ENCODE measurements around the gene OR5AU1. TPM values are rescaled to one million over a fixed set of nuclear protein-coding genes. Genes with fewer than 3 reads are reported as not detected.
"Not testable (repeated sequence)": the region's sequence is repeated elsewhere in the genome, so short reads cannot be mapped to it uniquely, and the experiment has no call there.

The OR5AU1 gene
- total RNA-seq, 1 experiment from 2014 or later = not detected

DNA sequence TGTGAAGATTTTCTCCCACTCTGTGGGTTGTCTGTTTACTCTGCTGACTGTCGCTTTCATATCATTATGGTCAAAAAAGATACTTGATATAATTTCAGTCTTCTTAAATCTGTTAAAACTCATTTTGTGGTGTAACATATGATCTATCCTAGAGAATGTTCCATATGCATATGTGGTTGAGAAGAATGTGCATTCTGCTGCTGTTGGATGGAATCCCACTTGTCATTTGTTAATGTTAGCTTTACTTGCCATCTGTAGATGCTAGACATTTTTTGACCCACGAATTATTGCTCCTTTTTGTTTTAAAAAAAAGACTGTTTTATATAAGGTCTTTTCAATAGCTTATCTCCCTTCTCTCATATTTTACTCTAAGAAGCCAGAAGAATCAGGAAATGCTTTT lies 26.3 kb upstream of the OR5AU1 start:
- no peak for DNase-seq (ENCODE audit: extremely low read depth, low read depth)

DNA sequence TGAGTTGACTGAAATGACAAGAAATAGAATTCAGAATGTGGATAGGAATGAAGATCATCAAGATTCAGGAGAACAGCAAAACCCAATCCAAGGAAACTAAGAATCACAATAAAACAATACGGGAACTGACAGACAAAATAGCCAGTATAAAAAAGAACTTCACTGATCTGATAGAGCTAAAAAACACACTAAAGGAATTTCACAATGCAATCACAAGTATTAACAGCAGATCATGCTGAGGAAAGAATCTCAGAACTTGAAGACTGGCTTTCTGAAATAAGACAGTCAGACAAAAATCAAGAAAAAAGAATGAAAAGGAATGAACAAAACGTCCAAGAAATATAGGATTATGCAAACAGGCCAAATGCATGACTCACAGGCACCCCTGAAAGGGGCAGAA lies 15.3 kb upstream of the OR5AU1 start:
- DNase-seq (ENCODE audit: extremely low read depth, low read depth) = no peak

DNA sequence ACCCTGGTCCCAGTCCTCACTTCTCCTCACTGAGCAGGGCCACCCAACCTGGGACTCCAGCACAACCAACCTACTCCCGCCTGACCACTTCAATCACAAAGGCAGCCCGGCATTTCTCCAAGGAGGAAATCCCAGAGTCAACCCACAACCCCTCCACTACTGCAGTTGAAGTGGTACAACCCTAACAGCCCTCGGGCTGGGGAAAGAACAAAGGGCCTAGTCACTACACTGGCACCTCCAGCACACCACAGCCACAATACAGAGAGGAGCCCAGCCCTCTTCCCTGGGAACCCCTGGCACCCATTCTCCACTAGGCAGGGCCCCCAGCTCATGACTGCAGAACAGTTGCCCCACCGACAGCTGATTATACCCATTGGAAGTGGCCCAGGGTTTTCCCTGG lies 13.7 kb upstream of the OR5AU1 start:
- DNase-seq (ENCODE audit: extremely low read depth, low read depth) = no peak

DNA sequence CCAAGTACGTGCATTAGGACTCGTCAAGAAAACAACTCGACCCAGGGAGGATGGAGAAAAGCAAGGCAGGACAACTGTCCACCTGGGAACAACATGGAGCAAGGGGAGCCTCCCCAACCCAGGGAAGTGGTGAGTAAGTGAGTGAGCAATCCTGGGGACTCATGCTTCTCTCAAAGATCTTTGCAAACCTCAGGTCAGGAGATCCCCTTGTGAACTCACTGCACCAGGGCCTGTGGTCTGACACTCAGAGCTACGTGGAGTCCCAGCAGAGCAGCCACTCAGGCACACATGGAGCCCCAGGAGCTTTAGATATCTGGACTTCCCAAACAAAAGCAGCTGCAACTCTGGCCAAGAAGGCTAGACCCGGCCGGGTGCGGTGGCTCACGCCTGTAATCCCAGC lies 12.2 kb upstream of the OR5AU1 start:
- no peak for DNase-seq (ENCODE audit: extremely low read depth, low read depth)

DNA sequence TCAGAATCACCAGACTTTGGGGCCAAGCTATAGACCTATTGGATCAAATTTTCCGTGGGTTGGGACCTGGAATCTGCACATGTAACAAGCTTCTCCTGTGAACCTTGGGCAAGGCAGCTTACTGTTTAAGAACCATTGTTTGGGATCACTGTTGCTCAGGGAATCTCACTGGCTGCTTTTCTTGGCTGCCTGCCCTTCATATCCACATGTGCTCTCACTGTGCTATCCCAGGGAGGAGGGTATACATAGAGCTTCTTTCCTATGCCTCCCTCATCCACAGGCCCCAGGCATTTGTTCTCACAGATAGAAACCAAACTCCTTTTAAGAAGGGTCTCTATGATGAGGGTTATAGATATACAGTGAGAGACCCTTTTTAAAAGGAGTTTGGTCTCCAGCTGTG lies 9.8 kb upstream of the OR5AU1 start:
- DNase-seq (ENCODE audit: extremely low read depth, low read depth) = not testable (repeated sequence)

DNA sequence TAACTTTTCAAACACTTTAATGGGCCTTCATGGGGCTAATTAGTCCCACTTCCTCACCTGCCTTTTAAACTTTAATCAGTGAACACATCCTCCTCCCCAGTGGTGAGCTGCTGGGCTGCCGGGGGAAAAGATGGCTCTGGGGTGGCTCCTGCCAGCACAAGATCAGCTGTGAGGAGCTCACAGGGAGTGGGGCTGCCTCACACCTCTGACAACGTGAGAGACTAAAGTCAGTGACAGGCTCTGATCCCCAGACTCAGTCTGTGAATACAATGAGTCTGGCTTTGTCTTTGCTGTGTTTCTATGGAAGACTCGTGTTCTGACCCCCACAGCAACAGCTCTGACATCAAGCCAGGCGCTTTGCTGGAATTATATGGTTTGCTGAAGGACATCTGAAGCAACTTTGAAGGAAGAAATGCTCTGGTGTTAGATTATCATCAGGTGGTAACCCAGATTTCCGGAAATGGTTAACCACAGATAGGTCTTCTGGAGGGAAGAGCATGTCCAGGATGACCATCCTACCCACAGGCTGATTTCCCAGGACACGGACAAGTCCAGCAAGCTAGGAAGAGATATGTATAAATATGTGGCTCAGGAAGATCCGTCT lies 9.2 kb upstream of the OR5AU1 start:
- not testable (repeated sequence) for DNase-seq (ENCODE audit: extremely low read depth, low read depth)

DNA sequence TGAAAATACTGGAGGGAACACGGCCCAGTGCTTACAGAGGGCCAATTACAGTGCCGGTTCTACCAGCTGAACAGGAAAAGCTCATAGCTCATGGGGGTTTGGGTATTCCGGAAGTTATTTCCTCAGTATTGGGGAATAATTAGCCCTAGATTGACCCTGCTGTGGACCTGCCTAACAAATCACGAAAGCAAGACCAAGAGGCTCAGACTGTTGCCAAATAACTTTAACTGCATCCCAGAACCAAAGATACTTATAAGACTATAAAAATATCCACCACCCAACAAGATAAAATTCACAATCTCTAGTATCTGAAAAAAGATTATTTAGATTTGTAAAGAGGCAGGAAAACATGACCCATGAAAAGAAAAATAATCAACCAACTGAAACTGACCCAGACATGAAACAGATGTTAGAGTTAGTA lies 8.0 kb upstream of the OR5AU1 start:
- no peak for DNase-seq (ENCODE audit: extremely low read depth, low read depth)

DNA sequence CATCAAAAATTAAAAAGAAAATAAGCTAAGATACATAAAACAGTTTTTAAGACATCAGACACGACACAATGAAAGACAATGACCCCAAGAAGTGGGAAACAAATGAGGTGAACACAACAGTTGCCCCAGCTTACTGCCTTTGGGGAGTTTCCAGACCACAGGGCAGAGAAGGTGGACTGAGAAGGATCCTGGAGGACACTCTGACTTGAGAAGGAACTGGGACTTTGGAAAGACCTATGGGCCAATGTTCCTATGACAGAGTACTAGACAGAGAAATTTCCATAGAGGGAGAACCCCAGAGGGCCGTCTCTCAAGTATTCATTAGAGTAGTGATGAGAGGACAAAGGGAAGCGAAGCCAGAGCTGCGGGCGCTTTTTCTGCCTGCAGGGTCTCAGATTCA lies 6.2 kb upstream of the OR5AU1 start:
- no peak for DNase-seq (ENCODE audit: extremely low read depth, low read depth)

DNA sequence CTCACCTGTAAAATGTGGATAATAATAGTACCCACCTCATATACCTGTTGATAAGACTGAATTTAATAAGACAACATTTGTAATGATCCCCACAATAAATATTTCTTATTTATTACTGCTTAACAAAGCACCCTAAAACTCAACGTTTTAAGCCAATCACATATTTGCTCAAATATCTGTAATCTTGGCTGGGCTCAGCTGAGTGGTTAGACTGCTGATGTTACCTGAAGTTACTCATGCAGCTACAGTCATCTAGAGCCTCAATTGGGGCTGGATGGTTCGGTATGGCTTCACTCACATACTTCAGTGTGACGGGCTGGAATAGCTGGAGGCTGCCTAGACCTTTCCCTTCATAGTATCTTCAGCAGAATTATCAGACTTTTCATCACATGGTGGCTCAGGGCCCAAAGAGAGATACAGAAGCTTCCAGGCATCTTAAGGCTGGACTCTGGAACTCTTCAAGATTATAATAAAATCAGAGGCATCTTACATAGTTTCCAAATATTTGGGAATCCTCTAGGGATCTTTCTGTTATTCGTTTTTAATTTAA lies 4.3 kb upstream of the OR5AU1 start:
- DNase-seq (ENCODE audit: extremely low read depth, low read depth) = no peak

DNA sequence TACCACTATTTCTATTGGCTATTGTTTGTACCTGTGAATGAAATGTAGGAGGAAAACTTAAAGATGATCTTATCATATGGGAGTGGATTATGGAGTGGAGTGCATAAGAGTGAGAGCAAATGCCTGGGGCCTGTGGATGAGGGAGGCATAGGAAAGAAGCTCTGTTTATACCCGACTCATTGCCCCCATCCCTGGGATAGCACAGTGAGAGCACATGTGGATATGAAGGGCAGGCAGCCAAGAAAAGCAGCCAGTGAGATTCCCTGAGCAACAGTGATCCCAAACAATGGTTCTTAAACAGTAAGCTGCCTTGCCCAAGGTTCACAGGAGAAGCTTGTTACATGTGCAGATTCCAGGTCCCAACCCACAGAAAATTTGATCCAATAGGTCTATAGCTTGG lies 2.3 kb upstream of the OR5AU1 start:
- DNase-seq (ENCODE audit: extremely low read depth, low read depth) = not testable (repeated sequence)

DNA sequence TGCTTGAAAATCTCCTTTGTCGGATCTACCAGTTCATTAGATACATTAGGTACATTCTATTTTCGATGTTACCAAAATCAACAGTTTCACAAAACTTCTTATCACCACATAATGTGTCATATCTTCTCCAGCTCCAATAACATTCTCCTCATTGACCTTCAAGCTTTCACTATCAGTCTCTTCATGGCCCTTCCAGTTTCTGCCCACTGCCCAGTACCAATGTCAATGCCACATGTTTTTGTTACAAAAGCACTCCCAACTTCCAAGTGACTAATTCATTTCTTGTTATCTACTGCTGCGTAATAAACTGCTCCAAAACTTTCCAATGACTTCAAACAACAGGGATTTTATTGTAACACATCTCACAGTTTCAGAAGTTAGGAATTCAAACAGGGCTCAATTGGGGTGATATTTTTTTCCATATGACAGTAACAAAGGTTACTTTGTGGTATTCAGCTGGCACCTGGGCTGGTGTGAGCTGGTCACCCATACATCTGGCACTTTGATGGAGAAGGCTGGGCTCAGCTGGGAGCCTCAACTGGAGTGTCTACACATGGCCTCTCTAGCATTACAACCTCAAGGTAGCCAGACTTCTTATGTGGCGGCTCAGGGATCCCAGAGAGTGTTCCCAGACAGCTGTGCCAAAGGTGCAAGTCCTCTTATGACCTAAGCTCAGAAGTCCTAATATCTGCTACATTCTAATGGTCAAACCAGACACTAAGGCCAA lies 6.1 kb downstream of the OR5AU1 start:
- no peak for DNase-seq (ENCODE audit: extremely low read depth, low read depth)

DNA sequence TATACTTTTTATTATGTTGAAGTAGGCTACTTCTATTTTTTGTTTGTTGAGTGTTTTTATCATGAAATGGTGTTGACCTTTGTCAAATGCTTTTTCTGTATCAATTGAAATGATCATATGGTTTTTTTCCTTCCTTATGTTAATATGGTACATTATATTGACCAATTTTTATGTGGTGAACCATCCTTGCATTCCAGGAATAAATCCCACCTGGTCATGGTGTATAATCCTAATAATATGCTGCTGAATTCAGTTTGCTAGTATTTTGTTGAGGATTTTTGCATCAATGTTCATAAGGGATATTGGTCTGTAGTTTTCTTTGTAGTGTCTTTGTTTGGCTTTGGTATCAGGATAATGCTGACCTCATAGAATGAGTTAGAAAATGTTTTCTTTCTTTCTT lies 10.4 kb downstream of the OR5AU1 start:
- DNase-seq (ENCODE audit: extremely low read depth, low read depth) = no peak

DNA sequence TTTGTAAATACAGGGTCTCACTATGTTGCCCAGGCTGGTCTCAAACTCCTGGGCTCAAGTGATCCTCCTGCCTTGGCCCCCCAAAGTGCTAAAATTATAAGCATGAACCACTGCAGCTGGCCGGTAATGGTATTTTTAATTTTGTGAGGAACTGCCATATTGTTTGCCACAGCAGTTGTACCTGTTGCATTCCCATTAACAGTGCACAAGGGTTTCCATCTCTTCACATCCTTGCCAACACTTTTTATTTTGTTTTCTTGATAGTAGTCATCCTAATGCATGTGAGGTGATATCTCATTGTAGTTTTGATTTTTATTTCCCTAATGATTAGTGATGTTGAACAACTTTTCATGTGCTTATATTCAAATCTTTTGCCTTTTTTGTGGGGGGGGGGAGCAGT lies 13.5 kb downstream of the OR5AU1 start:
- no peak for DNase-seq (ENCODE audit: extremely low read depth, low read depth)

DNA sequence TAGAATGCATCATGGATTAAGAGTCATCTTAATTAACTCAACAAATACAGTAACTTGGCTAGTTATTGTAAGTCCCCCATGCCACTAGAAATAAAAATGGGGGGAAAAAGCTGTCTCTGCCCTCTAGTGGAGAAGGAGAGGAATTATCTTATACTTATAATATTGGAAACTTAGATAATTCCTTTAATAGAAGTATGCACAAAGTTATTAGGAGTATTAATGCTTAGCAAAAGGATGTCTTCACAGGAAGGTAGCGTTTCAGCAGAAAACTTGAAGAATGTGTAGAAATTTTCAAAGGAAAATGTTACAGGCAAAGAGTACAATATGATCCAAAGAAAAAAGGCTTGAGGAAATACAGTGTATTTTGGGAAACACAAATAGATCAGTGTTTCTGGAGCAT lies 19.8 kb downstream of the OR5AU1 start:
- DNase-seq (ENCODE audit: extremely low read depth, low read depth) = no peak

DNA sequence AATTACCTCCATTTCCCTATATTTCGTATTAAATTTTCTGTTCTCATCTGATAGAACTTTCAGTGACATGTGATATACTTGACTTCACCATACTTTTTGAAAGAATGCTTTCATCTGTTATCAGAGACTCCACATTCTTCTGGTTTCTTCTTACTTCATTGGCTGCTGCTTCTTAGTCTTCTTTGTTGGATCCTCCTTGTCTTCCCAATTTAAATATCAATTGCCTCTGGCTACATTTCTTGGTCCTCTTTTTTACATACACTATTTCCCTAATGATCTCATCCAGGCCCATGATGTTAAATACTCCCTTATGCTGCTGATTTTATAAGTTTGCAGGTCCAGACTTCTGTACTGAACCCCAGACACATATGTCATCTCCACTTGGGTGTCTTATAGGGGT lies 22.0 kb downstream of the OR5AU1 start:
- no peak for DNase-seq (ENCODE audit: extremely low read depth, low read depth)

DNA sequence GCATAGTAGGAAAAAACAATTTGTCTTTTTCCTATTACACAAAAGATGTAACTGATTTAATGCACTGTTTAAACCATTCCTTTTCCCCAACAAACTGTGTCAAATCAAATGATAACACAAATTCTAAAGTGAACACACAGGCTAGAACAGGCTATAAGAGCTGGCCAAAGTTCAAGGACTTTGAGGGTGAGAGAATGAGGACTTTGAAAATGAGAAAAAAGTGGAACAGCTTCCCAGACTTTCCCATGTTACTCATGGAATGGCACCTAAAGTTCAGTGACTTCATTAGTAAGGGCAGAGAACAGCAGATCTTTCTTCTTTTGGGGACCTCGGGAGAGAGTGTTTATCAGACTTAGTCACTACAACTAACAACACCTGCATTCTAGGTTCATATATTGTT lies 32.4 kb downstream of the OR5AU1 start:
- DNase-seq (ENCODE audit: extremely low read depth, low read depth) = no peak

DNA sequence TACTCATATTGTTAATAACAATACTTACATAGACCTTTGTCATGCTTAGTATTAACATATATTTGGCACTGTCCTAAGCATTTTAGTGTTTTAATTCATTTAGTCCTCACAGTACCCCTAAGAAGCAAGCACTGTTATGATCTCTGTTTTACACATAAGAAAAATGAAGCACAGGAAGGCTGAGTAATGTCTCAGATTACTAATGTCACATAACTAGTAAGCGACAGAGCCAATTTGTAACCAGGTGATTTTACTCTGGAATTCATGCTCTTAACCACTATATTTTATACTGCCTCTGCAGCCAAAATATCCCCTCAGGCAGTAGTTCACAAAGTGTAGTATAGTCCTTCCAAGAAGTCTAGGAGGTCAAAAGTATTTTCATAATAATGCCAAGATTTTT lies 34.7 kb downstream of the OR5AU1 start:
- DNase-seq (ENCODE audit: extremely low read depth, low read depth) = no peak

DNA sequence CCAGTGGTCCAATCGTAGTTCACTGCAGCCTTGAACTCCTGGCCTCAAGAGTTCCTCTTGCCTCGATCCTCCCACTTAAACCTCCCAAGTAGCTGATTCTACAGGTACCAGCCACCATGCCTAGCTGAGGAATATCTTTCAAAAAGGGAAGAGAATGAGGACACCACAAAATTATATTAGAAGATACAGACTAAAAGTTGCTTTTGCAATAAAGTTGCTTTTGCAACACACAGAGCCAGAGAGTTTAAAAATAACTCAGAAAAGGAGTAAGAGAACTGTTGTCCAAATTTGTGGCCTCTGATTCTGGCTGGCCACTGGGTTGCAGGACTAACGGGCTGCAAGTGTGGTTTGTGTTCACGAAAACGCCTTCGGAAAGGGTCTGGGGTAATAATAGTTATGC lies 35.2 kb downstream of the OR5AU1 start:
- no peak for DNase-seq (ENCODE audit: extremely low read depth, low read depth)

DNA sequence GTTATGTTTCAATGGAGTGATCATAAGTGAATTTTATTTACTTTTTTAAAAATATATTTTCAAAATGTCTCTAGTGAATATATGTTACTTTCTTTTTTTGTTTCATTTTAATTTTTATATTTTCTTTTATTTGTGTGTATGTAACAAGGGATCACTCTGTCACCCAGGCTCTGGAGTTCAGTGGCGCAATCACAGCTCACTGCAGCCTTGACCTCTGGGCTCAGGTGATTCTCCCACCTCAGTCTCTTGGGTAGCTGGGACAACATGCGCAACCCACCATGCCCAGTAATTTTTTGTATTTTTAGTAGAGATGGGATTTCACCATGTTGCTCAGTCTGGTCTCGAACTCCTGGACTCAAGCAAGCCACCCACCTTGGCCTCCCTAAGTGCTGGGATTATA lies 36.9 kb downstream of the OR5AU1 start:
- DNase-seq (ENCODE audit: extremely low read depth, low read depth) = no peak

DNA sequence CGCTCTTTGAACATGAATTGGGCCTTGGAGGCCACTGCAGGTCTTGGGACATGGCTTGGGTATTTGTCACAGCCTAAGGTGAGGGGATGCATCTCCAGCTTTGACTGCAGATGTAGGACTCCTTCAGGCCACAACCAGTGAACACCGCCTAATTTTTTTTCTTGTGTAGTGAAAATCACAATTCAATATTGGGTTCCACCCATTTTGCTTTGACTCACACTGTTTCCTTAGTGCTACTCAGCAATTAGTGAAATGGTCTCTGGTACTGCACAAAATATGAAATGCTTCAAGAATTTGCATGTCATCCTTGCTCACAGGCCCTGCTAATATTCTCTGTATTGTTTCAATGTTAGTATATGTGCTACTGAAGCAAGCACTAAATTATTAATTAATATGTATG lies 42.5 kb downstream of the OR5AU1 start:
- DNase-seq (ENCODE audit: extremely low read depth, low read depth) = no peak

DNA sequence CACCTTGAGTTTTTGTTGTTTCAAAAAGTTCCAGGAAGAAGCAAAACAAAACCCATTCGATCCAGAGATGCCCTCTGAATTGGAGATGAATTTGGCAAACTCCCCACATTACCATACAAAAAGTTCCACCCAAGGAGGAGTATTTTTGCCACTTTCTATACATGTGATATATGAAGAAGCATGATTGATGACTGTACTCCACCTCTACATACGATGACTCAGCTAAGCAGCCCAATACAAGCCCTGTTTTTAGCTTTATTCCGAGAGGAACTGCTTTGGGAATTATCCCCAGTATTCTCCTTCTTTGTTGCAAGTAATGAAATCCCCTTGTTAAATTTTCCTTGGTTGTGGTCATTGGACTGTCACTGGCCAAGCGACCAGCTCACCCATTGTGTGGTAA lies 43.6 kb downstream of the OR5AU1 start:
- DNase-seq (ENCODE audit: extremely low read depth, low read depth) = no peak

DNA sequence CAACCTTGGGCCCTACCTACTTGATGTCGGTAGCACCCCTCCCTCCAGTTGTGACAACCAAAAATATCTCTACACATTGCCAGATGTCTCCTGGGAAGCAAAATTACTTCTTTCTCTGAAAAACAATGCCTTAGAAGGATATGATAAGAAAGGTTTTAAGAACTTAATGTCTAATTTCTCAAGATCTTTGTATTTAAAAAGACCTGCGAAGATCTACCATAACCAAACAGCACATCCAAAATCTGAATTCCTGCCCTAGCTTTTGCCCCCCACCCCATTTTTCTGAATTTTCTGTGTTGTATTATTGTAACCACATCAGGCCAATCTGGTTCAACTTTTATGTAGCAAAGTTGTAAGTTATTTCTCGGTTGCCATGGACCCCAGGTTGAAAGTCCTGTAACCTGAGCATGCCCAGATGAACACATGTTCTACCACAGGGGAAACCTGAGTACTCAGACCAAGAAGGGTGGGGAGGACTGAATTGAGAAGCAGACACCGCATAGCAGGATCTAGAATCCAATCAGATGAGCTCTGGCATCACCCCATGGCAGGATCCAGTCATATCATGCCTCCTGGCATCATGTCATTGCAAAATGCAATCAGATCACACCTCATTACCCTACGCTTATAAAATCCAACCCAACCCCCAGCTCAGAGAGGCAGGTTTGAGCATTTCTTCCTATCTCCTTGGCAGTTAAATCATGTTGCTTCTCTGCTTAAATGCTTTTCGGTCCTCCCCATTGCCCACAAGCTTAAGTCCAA lies 46.3 kb downstream of the OR5AU1 start:
- DNase-seq (ENCODE audit: extremely low read depth, low read depth) = no peak

Measured in NCI-H460 (cell line).